GM19193 (cell line): Measurements from ENCODE around the gene ENHO.

Experiments used
- POLR2A ChIP-seq: IDR thresholded peaks from 4 replicates; pipeline ENCODE4 v1.6.1; 2011; ENCODE audit not compliant: insufficient read depth, insufficient read length; ENCODE audit errors: extremely low read depth

Gene ENHO

GRCh38 chr9:34558364-34558763 is 35.6 kb upstream of the ENHO start:
- TF ChIP-seq POLR2A: no peak

GRCh38 chr9:34557426-34558321 is 34.9 kb upstream of the ENHO start:
- no peak for TF ChIP-seq POLR2A

GRCh38 chr9:34556949-34557348 is 34.2 kb upstream of the ENHO start:
- TF ChIP-seq POLR2A: no peak

- no peak for TF ChIP-seq POLR2A
Measured at GRCh38 chr9:34555936-34556525, 33.2 kb upstream of the ENHO start.

GRCh38 chr9:34555500-34555899 is 32.7 kb upstream of the ENHO start:
- no peak for TF ChIP-seq POLR2A

- TF ChIP-seq POLR2A: no peak
Measured at GRCh38 chr9:34555002-34555348, 32.2 kb upstream of the ENHO start.

GRCh38 chr9:34554211-34555001 is 31.6 kb upstream of the ENHO start:
- TF ChIP-seq POLR2A: no peak

GRCh38 chr9:34553511-34554021 is 30.8 kb upstream of the ENHO start:
- no peak for TF ChIP-seq POLR2A

GRCh38 chr9:34552986-34553385 is 30.2 kb upstream of the ENHO start:
- no peak for TF ChIP-seq POLR2A

- TF ChIP-seq POLR2A: no peak
Measured at GRCh38 chr9:34552606-34552981, 29.8 kb upstream of the ENHO start.

GRCh38 chr9:34551751-34552605 is 29.2 kb upstream of the ENHO start:
- no peak for TF ChIP-seq POLR2A

- no peak for TF ChIP-seq POLR2A
Measured at GRCh38 chr9:34550681-34551270, 28.0 kb upstream of the ENHO start.

GRCh38 chr9:34550016-34550680 is 27.4 kb upstream of the ENHO start:
- TF ChIP-seq POLR2A: no peak

GRCh38 chr9:34549407-34549732 is 26.6 kb upstream of the ENHO start:
- TF ChIP-seq POLR2A: no peak
